ENCODE measurements around the gene BCAS3. TPM values are rescaled to one million over a fixed set of nuclear protein-coding genes. Genes with fewer than 3 reads are reported as not detected.

Gene BCAS3
- total RNA-seq, 1 donor from 2014 or later, result 30.5 TPM

GRCh38 chr17:61399131-61400065, 721.7 kb downstream of the BCAS3 start, which contains the start of gene TBX2:
Gene TBX2 (plus strand): TSS chr17:61399843. CDS start chr17:61400177, 334 bp downstream.
- H3K4me3 Mint-ChIP-seq, result peak within 1 kb of the TSS; percentile 94
- DNase-seq (ENCODE audit: low read depth, low spot score), result peak; percentile 66
- H3K27me3 Mint-ChIP-seq (ENCODE audit: low read depth), result peaks cover 80% of the 10 kb centered on the region
- TF ChIP-seq CTCF (conservative IDR thresholded peaks at IDR 0.05), result no peak
- H3K36me3 Mint-ChIP-seq (ENCODE audit: low read depth), result peaks cover 17% of the 10 kb centered on the region
- H3K27ac Mint-ChIP-seq (ENCODE audit: unreplicated experiment), result no peak within 1 kb of the TSS
- H3K4me1 Mint-ChIP-seq, result peaks cover 53% of the 10 kb centered on the region
- H3K9me3 Mint-ChIP-seq, result no peaks in the 10 kb centered on the region

- H3K4me1 Mint-ChIP-seq, result peaks cover 45% of the 10 kb centered on the region
- no peak for TF ChIP-seq CTCF (conservative IDR thresholded peaks at IDR 0.05)
- peaks cover 17% of the 10 kb centered on the region for H3K36me3 Mint-ChIP-seq (ENCODE audit: low read depth)
- DNase-seq (ENCODE audit: low read depth, low spot score), result no peak
- H3K4me3 Mint-ChIP-seq, result peak overlapping the region; percentile 88
- H3K9me3 Mint-ChIP-seq, result no peaks in the 10 kb centered on the region
- H3K27ac Mint-ChIP-seq (ENCODE audit: unreplicated experiment), result no peak overlapping the region
- peaks cover 80% of the 10 kb centered on the region for H3K27me3 Mint-ChIP-seq (ENCODE audit: low read depth)
These were observed 722.5 kb downstream of the BCAS3 start for GRCh38 chr17:61400066-61400716.

GRCh38 chr17:61400717-61401388, 723.2 kb downstream of the BCAS3 start:
- no peaks in the 10 kb centered on the region for H3K9me3 Mint-ChIP-seq
- no peak for DNase-seq (ENCODE audit: low read depth, low spot score)
- peaks cover 40% of the 10 kb centered on the region for H3K4me1 Mint-ChIP-seq
- H3K4me3 Mint-ChIP-seq, result peak overlapping the region; percentile 88
- H3K27me3 Mint-ChIP-seq (ENCODE audit: low read depth), result peaks cover 78% of the 10 kb centered on the region
- H3K27ac Mint-ChIP-seq (ENCODE audit: unreplicated experiment), result no peak overlapping the region
- TF ChIP-seq CTCF (conservative IDR thresholded peaks at IDR 0.05), result no peak
- H3K36me3 Mint-ChIP-seq (ENCODE audit: low read depth), result peaks cover 17% of the 10 kb centered on the region

- DNase-seq (ENCODE audit: low read depth, low spot score), result no peak
- Mint-ChIP-seq H3K27me3 (ENCODE audit: low read depth) (peaks cover 80% of the 10 kb centered on the region), H3K4me3 (peak overlapping the region; percentile 88), H3K27ac (ENCODE audit: unreplicated experiment) (no peak overlapping the region), H3K36me3 (ENCODE audit: low read depth) (peaks cover 17% of the 10 kb centered on the region), H3K9me3 (no peaks in the 10 kb centered on the region), H3K4me1 (peaks cover 39% of the 10 kb centered on the region)
- no peak for TF ChIP-seq CTCF (conservative IDR thresholded peaks at IDR 0.05)
These were observed 723.9 kb downstream of the BCAS3 start for GRCh38 chr17:61401389-61402072.

GRCh38 chr17:61402073-61402541, 724.5 kb downstream of the BCAS3 start:
- Mint-ChIP-seq H3K36me3 (ENCODE audit: low read depth) (peaks cover 17% of the 10 kb centered on the region), H3K4me1 (peaks cover 39% of the 10 kb centered on the region), H3K27me3 (ENCODE audit: low read depth) (peaks cover 83% of the 10 kb centered on the region), H3K4me3 (peak overlapping the region; percentile 88), H3K9me3 (no peaks in the 10 kb centered on the region), H3K27ac (ENCODE audit: unreplicated experiment) (no peak overlapping the region)
- DNase-seq (ENCODE audit: low read depth, low spot score), result no peak
- TF ChIP-seq CTCF (conservative IDR thresholded peaks at IDR 0.05), result no peak
